ENCODE data around the gene ITIH3. TPM values are rescaled to one million over a fixed set of nuclear protein-coding genes. Genes with fewer than 3 reads are reported as not detected.
A peak's percentile ranks its signal among the peaks of the same experiment; 100 is the strongest.

ITIH3 gene
- total and polyA plus RNA-seq, 2 donors = 0.24 to 4.8 TPM

GRCh38 chr3:52816654-52817053 lies 22.1 kb downstream of the ITIH3 start:
- Histone ChIP-seq H3K27ac (ENCODE audit: low read depth in 1 of 2, low read length in 1 of 2) (no peak overlapping the region), H3K9me3 (ENCODE audit: control insufficient read depth in 2 of 2, insufficient read depth in 1 of 2, low read length in 1 of 2) (no peaks in the 10 kb centered on the region), H3K4me1 (ENCODE audit: control insufficient read depth in 2 of 2, insufficient read depth in 2 of 2, low read length in 2 of 2) (peaks cover 2 to 25% of the 10 kb centered on the region in 2 donors), H3K4me3 (ENCODE audit: low read length in 2 of 2) (no peak overlapping the region), H3K36me3 (ENCODE audit: control insufficient read depth in 2 of 2, insufficient read depth in 2 of 2, low read length in 1 of 2) (peaks cover 3 to 12% of the 10 kb centered on the region in 2 donors), H3K27me3 (ENCODE audit: control insufficient read depth in 2 of 2, insufficient read depth in 1 of 2, low read length in 1 of 2) (no peaks in the 10 kb centered on the region)
- no peak for DNase-seq (ENCODE audit: low read depth in 6 of 9, low spot score in 9 of 9)
- WGBS = 99% methylated on average over 10 of the region's 10 CpGs

GRCh38 chr3:52817221-52817620 lies 22.6 kb downstream of the ITIH3 start:
- H3K4me1 ChIP-seq (ENCODE audit: control insufficient read depth in 2 of 2, insufficient read depth in 2 of 2, low read length in 2 of 2) = peaks cover 0 to 20% of the 10 kb centered on the region in 2 donors
- no peaks in the 10 kb centered on the region for H3K9me3 ChIP-seq (ENCODE audit: control insufficient read depth in 2 of 2, insufficient read depth in 1 of 2, low read length in 1 of 2)
- WGBS = 98% methylated on average over 10 of the region's 10 CpGs
- H3K27me3 ChIP-seq (ENCODE audit: control insufficient read depth in 2 of 2, insufficient read depth in 1 of 2, low read length in 1 of 2) = no peaks in the 10 kb centered on the region
- H3K36me3 ChIP-seq (ENCODE audit: control insufficient read depth in 2 of 2, insufficient read depth in 2 of 2, low read length in 1 of 2) = peaks cover 3 to 13% of the 10 kb centered on the region in 2 donors
- no peak for DNase-seq (ENCODE audit: low read depth in 6 of 9, low spot score in 9 of 9)
- no peak overlapping the region for H3K4me3 ChIP-seq (ENCODE audit: low read length in 2 of 2)
- H3K27ac ChIP-seq (ENCODE audit: low read depth in 1 of 2, low read length in 1 of 2) = no peak overlapping the region

GRCh38 chr3:52817860-52818259 lies 23.3 kb downstream of the ITIH3 start:
- no peak overlapping the region for H3K27ac ChIP-seq (ENCODE audit: low read depth in 1 of 2, low read length in 1 of 2)
- no peak for DNase-seq (ENCODE audit: low read depth in 6 of 9, low spot score in 9 of 9)

GRCh38 chr3:52819936-52820335 lies 25.3 kb downstream of the ITIH3 start:
- H3K4me1 ChIP-seq (ENCODE audit: control insufficient read depth in 2 of 2, insufficient read depth in 2 of 2, low read length in 2 of 2) = peaks cover 0 to 11% of the 10 kb centered on the region in 2 donors
- WGBS = 76% methylated on average over 2 of the region's 2 CpGs
- H3K27me3 ChIP-seq (ENCODE audit: control insufficient read depth in 2 of 2, insufficient read depth in 1 of 2, low read length in 1 of 2) = no peaks in the 10 kb centered on the region
- no peak for DNase-seq (ENCODE audit: low read depth in 6 of 9, low spot score in 9 of 9)
- no peaks in the 10 kb centered on the region for H3K9me3 ChIP-seq (ENCODE audit: control insufficient read depth in 2 of 2, insufficient read depth in 1 of 2, low read length in 1 of 2)
- no peak overlapping the region for H3K4me3 ChIP-seq (ENCODE audit: low read length in 2 of 2)
- H3K27ac ChIP-seq (ENCODE audit: low read depth in 1 of 2, low read length in 1 of 2) = no peak overlapping the region
- peaks cover 15 to 35% of the 10 kb centered on the region in 2 donors for H3K36me3 ChIP-seq (ENCODE audit: control insufficient read depth in 2 of 2, insufficient read depth in 2 of 2, low read length in 1 of 2)

More at GRCh38 chr3:52817860-52818259, 23.3 kb downstream of the ITIH3 start:
- Histone ChIP-seq H3K4me1 (ENCODE audit: control insufficient read depth in 2 of 2, insufficient read depth in 2 of 2, low read length in 2 of 2) (peaks cover 0 to 13% of the 10 kb centered on the region in 2 donors), H3K9me3 (ENCODE audit: control insufficient read depth in 2 of 2, insufficient read depth in 1 of 2, low read length in 1 of 2) (no peaks in the 10 kb centered on the region), H3K4me3 (ENCODE audit: low read length in 2 of 2) (no peak overlapping the region), H3K27me3 (ENCODE audit: control insufficient read depth in 2 of 2, insufficient read depth in 1 of 2, low read length in 1 of 2) (no peaks in the 10 kb centered on the region), H3K36me3 (ENCODE audit: control insufficient read depth in 2 of 2, insufficient read depth in 2 of 2, low read length in 1 of 2) (peaks cover 3 to 19% of the 10 kb centered on the region in 2 donors)
- WGBS = 96% methylated on average over 7 of the region's 7 CpGs

GRCh38 chr3:52820736-52821135 lies 26.1 kb downstream of the ITIH3 start:
- DNase-seq (ENCODE audit: low read depth in 6 of 9, low spot score in 9 of 9) = peak in 2 of 9 donors; percentile 19 to 41
- no peaks in the 10 kb centered on the region for H3K9me3 ChIP-seq (ENCODE audit: control insufficient read depth in 2 of 2, insufficient read depth in 1 of 2, low read length in 1 of 2)
- no peak overlapping the region for H3K27ac ChIP-seq (ENCODE audit: low read depth in 1 of 2, low read length in 1 of 2)
- H3K27me3 ChIP-seq (ENCODE audit: control insufficient read depth in 2 of 2, insufficient read depth in 1 of 2, low read length in 1 of 2) = no peaks in the 10 kb centered on the region
- H3K4me3 ChIP-seq (ENCODE audit: low read length in 2 of 2) = no peak overlapping the region
- H3K36me3 ChIP-seq (ENCODE audit: control insufficient read depth in 2 of 2, insufficient read depth in 2 of 2, low read length in 1 of 2) = peaks cover 15 to 37% of the 10 kb centered on the region in 2 donors
- 79% methylated on average over 11 of the region's 11 CpGs for WGBS
- peaks cover 0 to 11% of the 10 kb centered on the region in 2 donors for H3K4me1 ChIP-seq (ENCODE audit: control insufficient read depth in 2 of 2, insufficient read depth in 2 of 2, low read length in 2 of 2)

- WGBS = 98% methylated on average over 5 of the region's 5 CpGs
- no peak for DNase-seq (ENCODE audit: low read depth in 6 of 9, low spot score in 9 of 9)
- peaks cover 18 to 47% of the 10 kb centered on the region in 2 donors for H3K36me3 ChIP-seq (ENCODE audit: control insufficient read depth in 2 of 2, insufficient read depth in 2 of 2, low read length in 1 of 2)
- H3K9me3 ChIP-seq (ENCODE audit: control insufficient read depth in 2 of 2, insufficient read depth in 1 of 2, low read length in 1 of 2) = no peaks in the 10 kb centered on the region
- H3K27ac ChIP-seq (ENCODE audit: low read depth in 1 of 2, low read length in 1 of 2) = no peak overlapping the region
- H3K4me3 ChIP-seq (ENCODE audit: low read length in 2 of 2) = no peak overlapping the region
- H3K4me1 ChIP-seq (ENCODE audit: control insufficient read depth in 2 of 2, insufficient read depth in 2 of 2, low read length in 2 of 2) = peaks cover 0 to 11% of the 10 kb centered on the region in 2 donors
- no peaks in the 10 kb centered on the region for H3K27me3 ChIP-seq (ENCODE audit: control insufficient read depth in 2 of 2, insufficient read depth in 1 of 2, low read length in 1 of 2)
Measured at GRCh38 chr3:52822363-52822762, 27.8 kb downstream of the ITIH3 start.

- Histone ChIP-seq H3K36me3 (ENCODE audit: control insufficient read depth in 2 of 2, insufficient read depth in 2 of 2, low read length in 1 of 2) (peaks cover 15 to 47% of the 10 kb centered on the region in 2 donors), H3K9me3 (ENCODE audit: control insufficient read depth in 2 of 2, insufficient read depth in 1 of 2, low read length in 1 of 2) (no peaks in the 10 kb centered on the region), H3K4me3 (ENCODE audit: low read length in 2 of 2) (no peak overlapping the region), H3K27me3 (ENCODE audit: control insufficient read depth in 2 of 2, insufficient read depth in 1 of 2, low read length in 1 of 2) (no peaks in the 10 kb centered on the region), H3K27ac (ENCODE audit: low read depth in 1 of 2, low read length in 1 of 2) (no peak overlapping the region), H3K4me1 (ENCODE audit: control insufficient read depth in 2 of 2, insufficient read depth in 2 of 2, low read length in 2 of 2) (peaks cover 0 to 3% of the 10 kb centered on the region in 2 donors)
- WGBS = 93% methylated on average over 10 of the region's 10 CpGs
- no peak for DNase-seq (ENCODE audit: low read depth in 6 of 9, low spot score in 9 of 9)
Measured at GRCh38 chr3:52824037-52824436, 29.4 kb downstream of the ITIH3 start.

GRCh38 chr3:52827441-52827840 lies 32.8 kb downstream of the ITIH3 start:
- no peaks in the 10 kb centered on the region for H3K27me3 ChIP-seq (ENCODE audit: control insufficient read depth in 2 of 2, insufficient read depth in 1 of 2, low read length in 1 of 2)
- no peak for DNase-seq (ENCODE audit: low read depth in 6 of 9, low spot score in 9 of 9)
- no peak overlapping the region for H3K4me3 ChIP-seq (ENCODE audit: low read length in 2 of 2)
- no peaks in the 10 kb centered on the region for H3K4me1 ChIP-seq (ENCODE audit: control insufficient read depth in 2 of 2, insufficient read depth in 2 of 2, low read length in 2 of 2)
- 95% methylated on average over 9 of the region's 9 CpGs for WGBS
- peaks cover 15 to 46% of the 10 kb centered on the region in 2 donors for H3K36me3 ChIP-seq (ENCODE audit: control insufficient read depth in 2 of 2, insufficient read depth in 2 of 2, low read length in 1 of 2)
- no peak overlapping the region for H3K27ac ChIP-seq (ENCODE audit: low read depth in 1 of 2, low read length in 1 of 2)
- H3K9me3 ChIP-seq (ENCODE audit: control insufficient read depth in 2 of 2, insufficient read depth in 1 of 2, low read length in 1 of 2) = no peaks in the 10 kb centered on the region

- Histone ChIP-seq H3K27me3 (ENCODE audit: control insufficient read depth in 2 of 2, insufficient read depth in 1 of 2, low read length in 1 of 2) (no peaks in the 10 kb centered on the region), H3K9me3 (ENCODE audit: control insufficient read depth in 2 of 2, insufficient read depth in 1 of 2, low read length in 1 of 2) (no peaks in the 10 kb centered on the region), H3K4me1 (ENCODE audit: control insufficient read depth in 2 of 2, insufficient read depth in 2 of 2, low read length in 2 of 2) (no peaks in the 10 kb centered on the region), H3K27ac (ENCODE audit: low read depth in 1 of 2, low read length in 1 of 2) (no peak overlapping the region), H3K4me3 (ENCODE audit: low read length in 2 of 2) (no peak overlapping the region), H3K36me3 (ENCODE audit: control insufficient read depth in 2 of 2, insufficient read depth in 2 of 2, low read length in 1 of 2) (peaks cover 16 to 45% of the 10 kb centered on the region in 2 donors)
- 95% methylated on average over 10 of the region's 10 CpGs for WGBS
- DNase-seq (ENCODE audit: low read depth in 6 of 9, low spot score in 9 of 9) = no peak
Measured at GRCh38 chr3:52827866-52828376, 33.3 kb downstream of the ITIH3 start.

Data from thymus (tissue), 11 donors.